GM23248 (cell line): Measurements from ENCODE around the gene ALDH6A1. TPM values are rescaled to one million over a fixed set of nuclear protein-coding genes. Genes with fewer than 3 reads are reported as not detected.

Source experiments
- DNase-seq: peaks from one replicate; pipeline ENCODE4 v3.0.0-alpha.2; 2015
- H2AFZ ChIP-seq: fragments of 200-600 bp; sonication (generic); 2 replicates; pipeline ENCODE4 v1.6.1; 2016; ENCODE audit warnings: antibody characterized with exemption
- H3F3A ChIP-seq: fragments of 200-600 bp; sonication (generic); 2 replicates; pipeline ENCODE4 v1.6.1; 2016; ENCODE audit warnings: mild to moderate bottlenecking, antibody characterized with exemption, mixed run types; ENCODE audit not compliant: insufficient read depth
- H3K27ac ChIP-seq: fragments of 200-600 bp; sonication (generic); 2 replicates; pipeline ENCODE4 v1.5.1; 2016; ENCODE audit warnings: mild to moderate bottlenecking
- H3K27me3 ChIP-seq: fragments of 200-600 bp; sonication (generic); replicated peaks from 2 replicates; pipeline ENCODE4 v1.6.1; 2016; ENCODE audit warnings: mild to moderate bottlenecking; ENCODE audit not compliant: insufficient read depth
- H3K36me3 ChIP-seq: fragments of 200-600 bp; sonication (generic); 2 replicates; pipeline ENCODE4 v1.6.1; 2016; ENCODE audit warnings: low read depth, mild to moderate bottlenecking
- H3K4me1 ChIP-seq: fragments of 200-600 bp; sonication (generic); 2 replicates; pipeline ENCODE4 v1.6.1; 2016; ENCODE audit warnings: mild to moderate bottlenecking; ENCODE audit not compliant: insufficient read depth
- H3K4me2 ChIP-seq: fragments of 200-600 bp; sonication (generic); one replicate; pipeline ENCODE4 v1.6.1; 2016; ENCODE audit warnings: mild to moderate bottlenecking; ENCODE audit not compliant: unreplicated experiment
- H3K4me3 ChIP-seq: fragments of 200-600 bp; sonication (generic); 2 replicates; pipeline ENCODE4 v1.5.1; 2016; ENCODE audit warnings: mild to moderate bottlenecking
- H3K79me2 ChIP-seq: fragments of 200-600 bp; sonication (generic); 2 replicates; pipeline ENCODE4 v1.6.1; 2016; ENCODE audit warnings: mild to moderate bottlenecking; ENCODE audit not compliant: insufficient read depth
- H3K9ac ChIP-seq: fragments of 200-600 bp; sonication (generic); 2 replicates; pipeline ENCODE4 v1.6.1; 2016; ENCODE audit warnings: mild to moderate bottlenecking
- H3K9me2 ChIP-seq: fragments of 200-600 bp; sonication (generic); 2 replicates; pipeline ENCODE4 v1.6.1; 2016; ENCODE audit warnings: mixed run types, mild to moderate bottlenecking, moderate library complexity; ENCODE audit not compliant: insufficient read depth
- H3K9me3 ChIP-seq: fragments of 200-600 bp; sonication (generic); one replicate; pipeline ENCODE4 v1.6.1; 2017; ENCODE audit warnings: low read depth
- H4K20me1 ChIP-seq: fragments of 200-600 bp; sonication (generic); 2 replicates; pipeline ENCODE4 v1.6.0; 2016; ENCODE audit not compliant: insufficient read depth
- EZH2 ChIP-seq: fragments of 200-600 bp; sonication (generic); IDR thresholded peaks from 2 replicates; pipeline ENCODE4 v1.6.1; 2018; ENCODE audit warnings: antibody characterized with exemption, mild to moderate bottlenecking; ENCODE audit not compliant: insufficient read depth, poor library complexity, severe bottlenecking
- EZH2phosphoT487 ChIP-seq: fragments of 200-600 bp; sonication (generic); IDR thresholded peaks from 2 replicates; pipeline ENCODE4 v1.6.1; 2018; ENCODE audit warnings: antibody characterized with exemption, moderate library complexity, mild to moderate bottlenecking, low read depth; ENCODE audit not compliant: insufficient read depth
- WGBS, 2 experiments: methylation state at CpG; one replicate each; pipeline ENCODE4 v1.1.6; 2015 to 2017; ENCODE audit warnings: low lambda C conversion rate in 2 of 2, low coverage in 1 of 2; ENCODE audit errors: missing lambda C conversion rate in 2 of 2; 5-methylcytosine and 5-hydroxymethylcytosine counted together
- in situ Hi-C: fragments of 300-500 bp; cut with MboI; formaldehyde crosslinking; loops from 2 replicates; pipeline ENCODE4 v1.15.0; 2020
- polyA plus RNA-seq: library from polyadenylated mRNA; unstranded; fragments of >200 nt; fragmentation: Nextera tagmentation; extraction: Ambion mirVana; gene quantifications from 2 replicates; pipeline ENCODE4 v1.2.1, GENCODE V29; 2016
- total RNA-seq: library from RNA; depleted of rRNA; stranded (reverse); fragments of >200 nt; shearing (Covaris generic); gene quantifications from 2 replicates; pipeline ENCODE4 v1.2.3, GENCODE V29; 2014; rRNA removed

ALDH6A1 gene
- total and polyA plus RNA-seq, 2 experiments from 2014 or later = 13.8 to 21.0 TPM

DNA sequence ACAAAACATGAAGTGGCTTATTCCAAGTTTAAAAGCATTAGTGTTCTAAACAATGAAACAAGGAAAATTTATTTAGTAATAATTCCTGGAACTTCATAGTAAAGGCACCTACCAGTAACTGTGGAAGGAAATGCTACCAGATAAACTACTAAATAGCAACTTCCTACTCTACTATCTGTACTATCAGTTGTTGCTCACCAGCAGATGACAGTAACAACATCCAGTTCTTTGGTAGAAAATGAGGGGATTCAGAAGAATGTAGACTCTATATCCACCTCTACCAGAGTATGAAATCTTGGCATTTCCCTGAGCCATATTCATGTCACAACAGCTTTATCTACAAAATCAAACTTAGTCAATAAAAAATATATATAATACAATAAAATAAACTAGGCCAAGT is 68.3 kb downstream of the ALDH6A1 start:
- H3K79me2 ChIP-seq = peaks cover 32% of the 10 kb centered on the region
- DNase-seq = no peak
- H4K20me1 ChIP-seq = no peaks in the 10 kb centered on the region
- no peak overlapping the region for H3K4me2 ChIP-seq
- H3K36me3 ChIP-seq = peaks cover 12% of the 10 kb centered on the region
- H3K9ac ChIP-seq = no peak overlapping the region
- no peaks in the 10 kb centered on the region for H3K9me3 ChIP-seq
- H3K27ac ChIP-seq = no peak overlapping the region
- no peak overlapping the region for H2AFZ ChIP-seq
- H3K27me3 ChIP-seq = no peaks in the 10 kb centered on the region
- no peaks in the 10 kb centered on the region for H3K9me2 ChIP-seq
- peaks cover 10% of the 10 kb centered on the region; the same call in 1 of the 2 replicates for H3K4me1 ChIP-seq
- peaks cover 5% of the 10 kb centered on the region for H3F3A ChIP-seq
- TF ChIP-seq EZH2phosphoT487 (no peak), EZH2 (no peak)
- H3K4me3 ChIP-seq = no peak overlapping the region
- in situ Hi-C loops = no loop called here

DNA sequence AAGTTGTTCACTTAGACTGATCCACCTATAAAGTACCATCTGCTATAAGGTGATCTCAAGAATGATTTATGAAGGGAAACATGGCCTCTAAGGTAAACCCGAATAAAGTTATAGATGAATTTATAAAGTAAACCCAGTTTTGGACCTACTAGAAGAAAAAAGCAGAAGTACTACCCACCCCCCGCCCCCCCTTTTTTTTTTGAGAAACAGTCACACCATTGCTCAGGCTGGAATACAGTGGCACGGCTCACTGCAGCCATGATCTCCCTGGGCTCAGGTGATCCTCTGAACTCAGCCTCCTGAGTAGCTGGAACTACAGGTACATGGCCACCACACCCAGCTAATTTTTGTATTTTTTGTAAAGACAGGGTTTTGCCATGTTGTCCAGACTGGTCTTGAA is 69.1 kb downstream of the ALDH6A1 start:
- in situ Hi-C loops = no loop called here

DNA sequence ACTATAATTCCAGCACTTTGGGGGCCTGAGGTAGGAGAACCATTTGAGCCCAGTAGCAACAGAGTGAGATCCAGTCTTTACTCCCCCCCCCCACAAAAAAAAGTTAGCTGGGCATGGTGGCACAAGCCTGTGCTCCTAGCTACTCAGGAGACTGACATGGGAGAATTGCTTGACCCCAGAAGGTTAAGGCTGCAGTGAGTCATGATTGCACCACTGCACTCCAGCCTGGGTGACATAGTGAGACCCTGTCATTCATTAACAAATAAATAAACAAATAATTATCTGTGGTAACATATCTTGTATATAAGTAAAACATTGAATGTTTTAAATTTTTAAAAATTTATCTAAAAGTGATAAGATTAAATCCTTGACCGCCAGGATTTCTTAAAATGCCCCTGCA is 70.0 kb downstream of the ALDH6A1 start:
- Histone ChIP-seq H3K79me2 (peaks cover 17% of the 10 kb centered on the region; the same call in 1 of the 2 replicates), H3K36me3 (peaks cover 17% of the 10 kb centered on the region), H3K9me3 (no peaks in the 10 kb centered on the region), H3K9ac (no peak overlapping the region), H3K4me3 (no peak overlapping the region), H3F3A (peaks cover 5% of the 10 kb centered on the region), H4K20me1 (no peaks in the 10 kb centered on the region), H2AFZ (no peak overlapping the region), H3K9me2 (no peaks in the 10 kb centered on the region), H3K27ac (no peak overlapping the region), H3K4me1 (peaks cover 4% of the 10 kb centered on the region; the same call in 1 of the 2 replicates), H3K4me2 (no peak overlapping the region), H3K27me3 (no peaks in the 10 kb centered on the region)
- DNase-seq = no peak
- in situ Hi-C loops = no loop called here
- TF ChIP-seq EZH2phosphoT487 (no peak), EZH2 (no peak)
- WGBS, 2 experiments = 100% methylated on average over 1 of the region's 1 CpG

More for the DNA sequence above, 69.1 kb downstream of the ALDH6A1 start:
- H3K79me2 ChIP-seq = peaks cover 24% of the 10 kb centered on the region
- H3K36me3 ChIP-seq = peaks cover 17% of the 10 kb centered on the region
- no peaks in the 10 kb centered on the region for H3K9me2 ChIP-seq
- WGBS, 2 experiments = 75 to 82% methylated on average over 3 of the region's 3 CpGs
- H3K4me1 ChIP-seq = peaks cover 9% of the 10 kb centered on the region; the same call in 1 of the 2 replicates
- no peaks in the 10 kb centered on the region for H3K27me3 ChIP-seq
- H3K27ac ChIP-seq = no peak overlapping the region
- no peak overlapping the region for H2AFZ ChIP-seq
- H3K4me2 ChIP-seq = no peak overlapping the region
- no peak overlapping the region for H3K4me3 ChIP-seq
- no peaks in the 10 kb centered on the region for H3K9me3 ChIP-seq
- no peaks in the 10 kb centered on the region for H4K20me1 ChIP-seq
- DNase-seq = no peak
- no peak for TF ChIP-seq EZH2
- H3K9ac ChIP-seq = no peak overlapping the region
- peaks cover 5% of the 10 kb centered on the region for H3F3A ChIP-seq

DNA sequence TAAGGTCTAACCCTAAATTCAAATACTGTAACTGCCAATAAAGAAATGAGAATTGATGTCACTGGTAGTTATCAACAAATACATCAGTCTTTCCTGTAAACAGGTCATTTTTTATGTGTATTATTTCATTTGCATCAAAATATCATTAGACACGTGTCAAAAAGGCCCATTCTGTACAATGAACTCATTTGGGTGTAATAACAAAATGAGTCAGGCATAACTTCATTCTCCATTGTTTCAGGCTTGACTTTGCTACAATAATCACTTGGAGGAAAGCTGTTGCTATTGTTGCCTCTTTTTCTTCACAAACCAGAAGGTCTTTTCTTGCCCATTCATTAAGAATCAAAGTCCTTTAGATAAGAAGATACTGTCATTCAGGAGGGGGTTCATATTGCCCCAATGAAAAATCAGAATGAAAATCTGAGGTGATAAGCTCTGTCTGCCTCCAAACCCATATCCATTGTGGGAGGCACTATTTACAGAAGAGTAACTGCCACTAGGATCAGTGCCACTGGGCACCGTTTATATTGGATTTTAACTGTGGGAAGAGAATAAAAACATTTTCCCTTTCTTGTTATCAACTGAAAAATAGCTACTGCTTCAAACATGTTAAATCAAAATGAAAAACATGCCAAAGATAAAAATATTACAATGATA is 75.3 kb downstream of the ALDH6A1 start:
- H3K4me1 ChIP-seq = no peaks in the 10 kb centered on the region
- WGBS, 2 experiments = 93 to 97% methylated on average over 2 of the region's 2 CpGs
- no peak for DNase-seq

More for the DNA sequence above, 75.3 kb downstream of the ALDH6A1 start:
- Histone ChIP-seq H3K9me3 (no peaks in the 10 kb centered on the region), H3K9me2 (no peaks in the 10 kb centered on the region), H3K27me3 (no peaks in the 10 kb centered on the region), H3F3A (no peaks in the 10 kb centered on the region), H3K36me3 (peaks cover 16% of the 10 kb centered on the region), H3K79me2 (no peaks in the 10 kb centered on the region), H3K4me2 (no peak overlapping the region), H4K20me1 (no peaks in the 10 kb centered on the region), H3K27ac (no peak overlapping the region), H3K4me3 (no peak overlapping the region), H2AFZ (no peak overlapping the region), H3K9ac (no peak overlapping the region)
- TF ChIP-seq EZH2phosphoT487 = no peak
- TF ChIP-seq EZH2 = no peak
- in situ Hi-C loops = no loop called here

Other genes starting within 250 kb of the ALDH6A1 start
- gene PTGR2, start 232.6 kb downstream of the ALDH6A1 start, total RNA-seq = 7.2 and 7.5 TPM in 2 replicates
- gene PTGR2, start 232.6 kb downstream of the ALDH6A1 start, polyA plus RNA-seq = 9.0 and 9.4 TPM in 2 replicates
- gene ZNF410, start 197.6 kb downstream of the ALDH6A1 start, total RNA-seq = 64.6 and 70.1 TPM in 2 replicates
- gene ZNF410, start 197.6 kb downstream of the ALDH6A1 start, polyA plus RNA-seq = 54.1 and 59.0 TPM in 2 replicates
- gene FAM161B, start 134.4 kb downstream of the ALDH6A1 start, total RNA-seq = 5.3 and 6.5 TPM in 2 replicates
- gene FAM161B, start 134.4 kb downstream of the ALDH6A1 start, polyA plus RNA-seq = 4.1 and 4.5 TPM in 2 replicates
- gene COQ6, start 134.2 kb downstream of the ALDH6A1 start, total RNA-seq = 21.4 and 48.0 TPM in 2 replicates
- gene COQ6, start 134.2 kb downstream of the ALDH6A1 start, polyA plus RNA-seq = 29.4 and 40.2 TPM in 2 replicates
- 6.6 and 11.5 TPM in 2 replicates for gene ENTPD5, start 65.2 kb downstream of the ALDH6A1 start, total RNA-seq
- gene ENTPD5, start 65.2 kb downstream of the ALDH6A1 start, polyA plus RNA-seq = 10.4 and 12.5 TPM in 2 replicates
- 3.5 and 18.2 TPM in 2 replicates for gene BBOF1, start 65.1 kb downstream of the ALDH6A1 start, total RNA-seq
- 5.4 and 6.4 TPM in 2 replicates for gene BBOF1, start 65.1 kb downstream of the ALDH6A1 start, polyA plus RNA-seq
- 6.7 and 8.0 TPM in 2 replicates for gene LIN52, start 503 bp upstream of the ALDH6A1 start, total RNA-seq
- 8.7 and 8.8 TPM in 2 replicates for gene LIN52, start 503 bp upstream of the ALDH6A1 start, polyA plus RNA-seq
- not detected in 2 replicates for gene VSX2, start 155.0 kb upstream of the ALDH6A1 start, total RNA-seq
- not detected in 2 replicates for gene VSX2, start 155.0 kb upstream of the ALDH6A1 start, polyA plus RNA-seq
- gene ABCD4, start 218.5 kb upstream of the ALDH6A1 start, total RNA-seq = 22.3 and 24.1 TPM in 2 replicates
- 26.3 and 27.7 TPM in 2 replicates for gene ABCD4, start 218.5 kb upstream of the ALDH6A1 start, polyA plus RNA-seq